ENCODE results near the gene UCK1.

DNA sequence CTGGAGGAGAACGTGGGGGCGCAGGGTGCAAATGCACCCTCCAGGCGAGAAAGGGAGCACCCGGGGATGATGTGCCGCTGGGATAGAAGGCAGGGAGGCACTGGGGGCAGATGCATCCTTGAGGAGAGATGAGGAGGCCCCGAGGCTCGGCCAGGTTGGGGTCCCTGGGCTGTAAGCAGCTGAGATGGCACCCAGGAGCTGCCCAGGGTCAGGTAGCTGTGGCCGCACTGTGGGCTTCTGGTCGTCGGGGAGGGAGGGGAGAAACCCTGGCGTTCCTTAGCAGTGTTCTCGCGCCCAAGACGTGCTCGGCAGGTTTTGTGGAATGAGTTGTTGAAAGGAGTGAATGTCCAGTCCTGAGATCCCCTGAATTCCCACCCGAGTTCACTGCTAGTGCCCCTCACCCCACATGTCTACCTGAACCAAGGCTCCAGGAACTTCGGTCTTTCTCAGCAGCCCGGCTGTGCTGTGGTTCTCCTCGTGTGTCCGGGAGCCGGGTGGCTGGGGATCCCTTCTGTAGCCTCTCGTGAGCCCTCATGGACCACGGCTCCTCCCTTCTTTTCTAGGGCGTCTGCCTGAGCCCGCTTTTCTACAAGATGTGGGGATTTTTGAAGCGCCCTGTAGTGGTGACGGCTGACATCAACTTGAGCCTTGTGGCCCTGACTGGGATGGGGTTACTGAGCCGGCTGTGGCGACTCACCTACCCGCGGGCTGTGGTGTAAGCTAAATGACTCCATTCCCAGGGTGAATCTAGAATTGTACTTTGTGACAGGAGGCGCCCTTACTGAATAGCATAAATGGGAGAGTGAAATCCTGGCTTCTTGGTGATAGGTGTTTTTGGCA lies 27.2 kb downstream of the UCK1 start:
- TF ChIP-seq, protein P1, sequence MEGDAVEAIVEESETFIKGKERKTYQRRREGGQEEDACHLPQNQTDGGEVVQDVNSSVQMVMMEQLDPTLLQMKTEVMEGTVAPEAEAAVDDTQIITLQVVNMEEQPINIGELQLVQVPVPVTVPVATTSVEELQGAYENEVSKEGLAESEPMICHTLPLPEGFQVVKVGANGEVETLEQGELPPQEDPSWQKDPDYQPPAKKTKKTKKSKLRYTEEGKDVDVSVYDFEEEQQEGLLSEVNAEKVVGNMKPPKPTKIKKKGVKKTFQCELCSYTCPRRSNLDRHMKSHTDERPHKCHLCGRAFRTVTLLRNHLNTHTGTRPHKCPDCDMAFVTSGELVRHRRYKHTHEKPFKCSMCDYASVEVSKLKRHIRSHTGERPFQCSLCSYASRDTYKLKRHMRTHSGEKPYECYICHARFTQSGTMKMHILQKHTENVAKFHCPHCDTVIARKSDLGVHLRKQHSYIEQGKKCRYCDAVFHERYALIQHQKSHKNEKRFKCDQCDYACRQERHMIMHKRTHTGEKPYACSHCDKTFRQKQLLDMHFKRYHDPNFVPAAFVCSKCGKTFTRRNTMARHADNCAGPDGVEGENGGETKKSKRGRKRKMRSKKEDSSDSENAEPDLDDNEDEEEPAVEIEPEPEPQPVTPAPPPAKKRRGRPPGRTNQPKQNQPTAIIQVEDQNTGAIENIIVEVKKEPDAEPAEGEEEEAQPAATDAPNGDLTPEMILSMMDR (IDR thresholded peaks at IDR 0.05), result no peak
- no peak for TF ChIP-seq POLR2A (IDR thresholded peaks at IDR 0.05)
- TF ChIP-seq POLR2AphosphoS5 (IDR thresholded peaks at IDR 0.05), result no peak
